Transverse colon (tissue), 4 donors: Measurements from ENCODE around the gene SMAD3. TPM values are rescaled to one million over a fixed set of nuclear protein-coding genes. Genes with fewer than 3 reads are reported as not detected.

Source experiments
- DNase-seq: peaks from one replicate; pipeline ENCODE4 v3.0.0-alpha.2; 2019
- H3K27ac ChIP-seq, 4 donors: fragments of 200-600 bp; sonication (generic); 2 replicates each; pipeline ENCODE4 v1.5.1; 2016 to 2018; ENCODE audit warnings: inconsistent platforms in 4 of 4
- H3K27me3 ChIP-seq: fragments of 200-600 bp; sonication (generic); 2 replicates; pipeline ENCODE4 v1.5.1; 2017; ENCODE audit warnings: inconsistent platforms
- H3K36me3 ChIP-seq, 4 donors: fragments of 200-600 bp; sonication (generic); 2 replicates each; pipeline ENCODE4 v1.5.1; 2017 to 2019; ENCODE audit warnings: inconsistent platforms in 4 of 4
- H3K4me1 ChIP-seq, 4 donors: fragments of 200-600 bp; sonication (generic); 2 replicates each; pipeline ENCODE4 v1.5.1; 2017 to 2020; ENCODE audit warnings: inconsistent platforms in 4 of 4
- H3K4me3 ChIP-seq, 4 donors: fragments of 200-600 bp; sonication (generic); 1 replicate in 1 of 4; 2 replicates in 3 of 4; pipeline versions ENCODE4 v1.5.1 to v1.6.1; 2017 to 2019; ENCODE audit warnings: inconsistent platforms in 4 of 4
- H3K9me3 ChIP-seq, 2 donors: fragments of 200-600 bp; sonication (generic); 2 replicates each; pipeline ENCODE4 v1.5.1; 2017 to 2019; ENCODE audit warnings: inconsistent platforms in 2 of 2
- CTCF ChIP-seq, 5 experiments: fragments of 200-600 bp in 3 of 5; fragments of 450-650 bp in 2 of 5; sonication (generic) in 3 of 5; IDR thresholded peaks; 1 replicate in 2 of 5; 2 replicates in 3 of 5; pipeline ENCODE4 v1.5.1; 2016 to 2017; ENCODE audit warnings: antibody characterized with exemption in 5 of 5, inconsistent platforms in 3 of 5, mild to moderate bottlenecking in 2 of 5, moderate library complexity in 1 of 5
- EP300 ChIP-seq: sonication (generic); formaldehyde crosslinking; IDR thresholded peaks from one replicate; pipeline ENCODE4 v1.6.1; 2017; ENCODE audit warnings: antibody characterized with exemption, low read depth
- POLR2A ChIP-seq: fragments of 450-650 bp; IDR thresholded peaks from one replicate; pipeline ENCODE4 v1.6.1; 2016; ENCODE audit warnings: antibody characterized with exemption, mild to moderate bottlenecking, moderate library complexity
- POLR2AphosphoS5 ChIP-seq, 3 donors: sonication (generic); formaldehyde crosslinking; IDR thresholded peaks; one replicate each; pipeline ENCODE4 v1.6.1; 2016; ENCODE audit warnings: antibody characterized with exemption in 3 of 3
- WGBS, 2 donors: methylation state at CpG; one replicate each; pipeline ENCODE4 v1.1.5; 2018; ENCODE audit warnings: low coverage in 1 of 2; 5-methylcytosine and 5-hydroxymethylcytosine counted together
- in situ Hi-C, 4 donors: fragments of 200-750 bp; cut with MboI; loops; one replicate each; pipeline versions ENCODE4 v1.15.0 to v1.15.1; 2017; ENCODE audit warnings: low sequenced_read_pairs in 3 of 4, low pct_ligation_motif_present in 1 of 4, low pct_unique_long_range_greater_than_20kb in 1 of 4
- intact Hi-C: fragments of 100-400 bp; cut with DNase I; formaldehyde crosslinking; loops from one replicate; pipeline ENCODE4 v1.15.1; 2023; ENCODE audit warnings: low total_unique reads
- total RNA-seq, 4 donors: library from RNA; depleted of rRNA; stranded (reverse); fragments of >200 nt; gene quantifications; one replicate each; pipeline ENCODE4 v1.1.0, GENCODE V29; 2016

Gene SMAD3
- total RNA-seq, 4 donors from 2014 or later: 30.9 to 65.1 (median 57.0) TPM

- intact Hi-C loops (loop anchor here (10.0 kb wide), 2 partner anchors 64 to 124 kb away; partner anchors contain the start of gene SMAD3), in situ Hi-C loops (no loop called here)
- DNase-seq: no peak
- Histone ChIP-seq H3K27me3 (no peaks in the 10 kb centered on the region), H3K36me3 (no peaks in the 10 kb centered on the region), H3K27ac (peak overlapping the region; percentile 63 to 78 (median 72)), H3K4me1 (peaks cover 10 to 39% (median 18%) of the 10 kb centered on the region in 4 donors), H3K4me3 (no peak overlapping the region), H3K9me3 (no peaks in the 10 kb centered on the region)
- 33 to 61% methylated on average over 1 to 8 of the region's 8 CpGs for WGBS, 2 donors
- TF ChIP-seq POLR2AphosphoS5 (IDR thresholded peaks at IDR 0.05): peak; percentile 67 to 68 (median 68)
- no peak for TF ChIP-seq POLR2A
These were observed 123.3 kb downstream of the SMAD3 start for GRCh38 chr15:67188551-67189218.

GRCh38 chr15:67189326-67190051 lies 124.1 kb downstream of the SMAD3 start:
- Histone ChIP-seq H3K27me3 (no peaks in the 10 kb centered on the region), H3K4me3 (no peak overlapping the region), H3K27ac (peak overlapping the region; percentile 63 to 78 (median 72)), H3K9me3 (no peaks in the 10 kb centered on the region), H3K36me3 (no peaks in the 10 kb centered on the region), H3K4me1 (peaks cover 10 to 39% (median 18%) of the 10 kb centered on the region in 4 donors)
- in situ Hi-C loops (no loop called here), intact Hi-C loops (loop anchor here (10.0 kb wide), 2 partner anchors 65 to 125 kb away; partner anchors contain the start of gene SMAD3)
- TF ChIP-seq EP300 (no peak), POLR2AphosphoS5 (IDR thresholded peaks at IDR 0.05) (peak in 1 of 3 donors; percentile 5)
- DNase-seq: no peak
- WGBS, 2 donors: 59 to 84% methylated on average over 6 to 26 of the region's 26 CpGs

- intact Hi-C loops: no loop called here
- DNase-seq: no peak
- Histone ChIP-seq H3K9me3 (no peaks in the 10 kb centered on the region), H3K4me1 (peaks cover 10 to 39% (median 18%) of the 10 kb centered on the region in 4 donors), H3K36me3 (no peaks in the 10 kb centered on the region), H3K27me3 (no peaks in the 10 kb centered on the region), H3K4me3 (no peak overlapping the region), H3K27ac (peak overlapping the region; percentile 13 to 78 (median 70))
- no peak for TF ChIP-seq EP300
- TF ChIP-seq POLR2A: no peak
- TF ChIP-seq CTCF (IDR thresholded peaks at IDR 0.05): no peak
- no peak for TF ChIP-seq POLR2AphosphoS5 (IDR thresholded peaks at IDR 0.05)
- WGBS, 2 donors: 79 to 100% methylated on average over 1 to 2 of the region's 2 CpGs
- in situ Hi-C loops: no loop called here
These were observed 124.9 kb downstream of the SMAD3 start for GRCh38 chr15:67190326-67190725.

GRCh38 chr15:67190813-67191212 lies 125.4 kb downstream of the SMAD3 start:
- no peaks in the 10 kb centered on the region for H3K36me3 ChIP-seq
- DNase-seq: no peak
- 92 to 94% methylated on average over 3 to 11 of the region's 11 CpGs for WGBS, 2 donors
- H3K27me3 ChIP-seq: no peaks in the 10 kb centered on the region
- peaks cover 10 to 36% (median 17%) of the 10 kb centered on the region in 4 donors for H3K4me1 ChIP-seq
- no peaks in the 10 kb centered on the region for H3K9me3 ChIP-seq
- in situ Hi-C loops: no loop called here
- intact Hi-C loops: no loop called here
- H3K4me3 ChIP-seq: no peak overlapping the region
- no peak for TF ChIP-seq CTCF (IDR thresholded peaks at IDR 0.05)
- no peak for TF ChIP-seq POLR2A
- no peak for TF ChIP-seq POLR2AphosphoS5 (IDR thresholded peaks at IDR 0.05)
- no peak for TF ChIP-seq EP300
- H3K27ac ChIP-seq: peak overlapping the region in 3 of 4 donors; percentile 13 to 78 (median 63)

GRCh38 chr15:67192185-67192820 lies 126.9 kb downstream of the SMAD3 start:
- DNase-seq: no peak
- intact Hi-C loops (no loop called here), in situ Hi-C loops (no loop called here)
- Histone ChIP-seq H3K36me3 (no peaks in the 10 kb centered on the region), H3K4me3 (no peak overlapping the region), H3K4me1 (peaks cover 7 to 23% (median 8%) of the 10 kb centered on the region in 4 donors), H3K27me3 (no peaks in the 10 kb centered on the region), H3K27ac (no peak overlapping the region), H3K9me3 (no peaks in the 10 kb centered on the region)
- WGBS, 2 donors: 80 to 88% methylated on average over 2 to 5 of the region's 5 CpGs
- no peak for TF ChIP-seq EP300
- TF ChIP-seq POLR2AphosphoS5 (IDR thresholded peaks at IDR 0.05): no peak
- TF ChIP-seq CTCF (IDR thresholded peaks at IDR 0.05): no peak
- no peak for TF ChIP-seq POLR2A
